Measurements from ENCODE around the gene MRPS2. TPM values are rescaled to one million over a fixed set of nuclear protein-coding genes. Genes with fewer than 3 reads are reported as not detected.

MRPS2 gene
- total RNA-seq, 3 donors from 2014 or later (not counting 1 experiment from before 2014, with no cell fraction given), result 15.6 to 26.7 (median 24.7) TPM

DNA sequence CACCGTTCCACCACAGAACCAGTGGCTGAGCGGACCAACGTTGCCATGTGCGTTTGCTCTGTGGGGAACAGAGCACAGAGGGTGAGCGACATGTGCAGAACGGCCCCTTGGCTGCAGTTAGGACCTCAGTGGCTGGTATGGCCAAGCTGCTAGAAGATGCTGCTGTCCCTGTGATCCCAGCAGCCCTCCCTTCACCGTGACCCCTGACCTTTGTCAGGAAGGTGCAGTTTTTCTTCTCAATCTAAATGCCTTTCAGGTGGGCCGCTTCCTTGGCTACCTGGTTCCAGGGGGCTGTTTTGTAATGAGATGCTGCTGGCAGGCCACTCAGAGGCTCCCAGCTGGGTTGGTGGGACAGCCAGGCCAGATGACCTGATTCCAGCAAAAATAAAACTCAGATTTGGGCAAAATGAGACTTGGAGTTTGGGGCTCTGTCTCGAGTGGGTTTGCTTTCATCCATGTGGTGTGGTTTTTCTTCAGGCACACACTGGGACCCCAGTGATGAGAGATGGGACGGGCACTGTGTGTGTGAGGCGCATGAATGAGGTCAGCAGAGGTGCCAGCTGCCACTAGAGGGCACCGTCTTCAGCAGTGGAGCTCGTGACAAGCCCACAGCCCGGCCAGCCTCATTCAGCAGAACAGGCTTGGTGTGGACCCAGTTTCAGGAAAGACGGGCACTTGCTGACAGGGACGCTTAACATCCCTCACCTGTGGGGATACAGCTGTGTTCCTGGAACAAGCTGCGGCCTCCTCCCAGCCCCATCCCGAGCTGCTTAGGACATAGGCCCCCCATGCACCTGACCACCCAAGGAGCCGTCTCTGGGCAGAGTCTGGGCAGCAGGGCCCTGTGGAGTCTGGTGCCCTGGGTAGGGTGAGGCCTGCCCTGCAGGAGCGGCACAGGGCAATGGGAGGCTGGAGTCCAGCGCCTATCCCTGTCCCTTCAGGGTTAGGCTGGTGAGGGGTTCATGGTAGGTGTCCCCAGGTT is 4.1 kb downstream of the MRPS2 start:
- H3K27me3 ChIP-seq (ENCODE audit: control insufficient read depth, insufficient read depth, low read length), result no peaks in the 10 kb centered on the region
- H3K9me3 ChIP-seq (ENCODE audit: control insufficient read depth, insufficient read depth, low read length), result no peaks in the 10 kb centered on the region
- Mint-ChIP-seq H3K4me3 (no peak overlapping the region), H3K9me3 (peaks cover 4 to 5% of the 10 kb centered on the region in 2 donors), H3K27ac (no peak overlapping the region), H3K36me3 (peaks cover 10% of the 10 kb centered on the region), H3K27me3 (ENCODE audit: low read depth in 2 of 2) (no peaks in the 10 kb centered on the region), H3K4me1 (peaks cover 12 to 28% of the 10 kb centered on the region in 2 donors)
- ATAC-seq (peak in 2 of 3 donors; percentile 18 to 24), DNase-seq (peak; percentile 39 to 73)
- peak; percentile 56 for TF ChIP-seq CTCF (IDR thresholded peaks at IDR 0.05)
- H3K4me3 ChIP-seq (ENCODE audit: low read length), result no peak overlapping the region
- WGBS (ENCODE audit: insufficient coverage), result 72% methylated on average over 21 of the region's 21 CpGs
- peaks cover 10% of the 10 kb centered on the region for H3K36me3 ChIP-seq (ENCODE audit: control insufficient read depth, insufficient read depth, low read length)
- H3K4me1 ChIP-seq (ENCODE audit: control insufficient read depth, insufficient read depth, low read length), result peaks cover 21% of the 10 kb centered on the region
- intact Hi-C loops (cut with micrococcal nuclease), result no loop called here
- H3K27ac ChIP-seq (ENCODE audit: low read length), result no peak overlapping the region

- 96% methylated on average over 24 of the region's 24 CpGs for WGBS (ENCODE audit: insufficient coverage)
- peaks cover 15% of the 10 kb centered on the region for H3K4me1 ChIP-seq (ENCODE audit: control insufficient read depth, insufficient read depth, low read length)
- H3K4me3 ChIP-seq (ENCODE audit: low read length), result no peak overlapping the region
- Mint-ChIP-seq H3K4me3 (no peak overlapping the region), H3K27me3 (ENCODE audit: low read depth in 2 of 2) (no peaks in the 10 kb centered on the region), H3K27ac (no peak overlapping the region), H3K9me3 (peaks cover 4 to 5% of the 10 kb centered on the region in 2 donors), H3K4me1 (peaks cover 10 to 23% of the 10 kb centered on the region in 2 donors), H3K36me3 (peaks cover 10% of the 10 kb centered on the region)
- intact Hi-C loops (cut with micrococcal nuclease), result no loop called here
- no peak for DNase-seq
- no peaks in the 10 kb centered on the region for H3K9me3 ChIP-seq (ENCODE audit: control insufficient read depth, insufficient read depth, low read length)
- H3K36me3 ChIP-seq (ENCODE audit: control insufficient read depth, insufficient read depth, low read length), result peaks cover 10% of the 10 kb centered on the region
- H3K27ac ChIP-seq (ENCODE audit: low read length), result no peak overlapping the region
- no peak for TF ChIP-seq CTCF (IDR thresholded peaks at IDR 0.05)
- ATAC-seq, result no peak
- H3K27me3 ChIP-seq (ENCODE audit: control insufficient read depth, insufficient read depth, low read length), result no peaks in the 10 kb centered on the region
These were observed 5.1 kb downstream of the MRPS2 start for GRCh38 chr9:135505406-135506187.

DNA sequence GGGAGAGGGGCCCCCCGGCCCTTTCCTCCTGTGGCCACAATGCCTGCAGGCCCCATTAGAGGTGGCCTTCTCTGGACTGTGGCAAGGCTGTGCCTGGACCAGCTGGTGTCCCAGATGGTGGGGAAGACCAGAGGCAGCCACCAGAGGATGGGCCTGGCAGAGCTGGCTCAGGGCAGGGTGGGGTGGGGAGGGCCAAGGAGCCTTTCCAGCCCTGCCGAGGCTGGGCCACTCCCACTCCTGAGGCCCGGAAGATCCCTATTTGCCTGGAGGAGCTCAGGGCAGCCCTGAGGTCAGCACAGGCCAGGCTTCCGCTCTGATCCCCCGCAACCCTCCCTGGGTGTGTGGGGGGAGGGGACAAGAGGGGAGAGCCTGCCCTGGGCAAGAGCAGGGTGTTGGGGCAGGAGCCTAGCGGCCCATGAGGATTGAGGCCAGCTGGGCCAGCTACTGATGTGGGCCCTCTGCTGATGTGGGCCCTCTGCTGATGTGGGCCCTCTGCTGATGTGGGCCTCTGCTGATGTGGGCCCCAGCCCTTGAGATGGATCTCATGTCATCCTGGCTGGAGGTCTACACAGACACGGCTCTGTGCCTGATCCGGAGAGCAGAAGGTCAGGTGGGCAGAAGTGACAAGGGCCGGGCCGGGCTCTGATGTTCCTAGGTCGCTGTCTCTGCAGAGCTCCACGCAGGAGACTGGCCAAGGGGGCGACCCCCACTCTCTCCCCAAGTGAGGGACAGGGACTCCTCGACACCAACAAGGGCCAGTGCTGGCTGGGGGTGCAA is 6.0 kb downstream of the MRPS2 start:
- H3K4me3 Mint-ChIP-seq, result no peak overlapping the region

More for the DNA sequence above, 6.0 kb downstream of the MRPS2 start:
- H3K36me3 ChIP-seq (ENCODE audit: control insufficient read depth, insufficient read depth, low read length), result peaks cover 10% of the 10 kb centered on the region
- TF ChIP-seq CTCF (IDR thresholded peaks at IDR 0.05), result no peak
- 91% methylated on average over 14 of the region's 14 CpGs for WGBS (ENCODE audit: insufficient coverage)
- Mint-ChIP-seq H3K27ac (no peak overlapping the region), H3K4me1 (peaks cover 14 to 20% of the 10 kb centered on the region in 2 donors), H3K9me3 (peaks cover 4 to 5% of the 10 kb centered on the region in 2 donors), H3K36me3 (peaks cover 10% of the 10 kb centered on the region), H3K27me3 (ENCODE audit: low read depth in 2 of 2) (no peaks in the 10 kb centered on the region)
- H3K4me3 ChIP-seq (ENCODE audit: low read length), result no peak overlapping the region
- intact Hi-C loops (cut with micrococcal nuclease), result no loop called here
- DNase-seq (no peak), ATAC-seq (no peak)
- peaks cover 9% of the 10 kb centered on the region for H3K4me1 ChIP-seq (ENCODE audit: control insufficient read depth, insufficient read depth, low read length)
- H3K9me3 ChIP-seq (ENCODE audit: control insufficient read depth, insufficient read depth, low read length), result no peaks in the 10 kb centered on the region
- H3K27me3 ChIP-seq (ENCODE audit: control insufficient read depth, insufficient read depth, low read length), result no peaks in the 10 kb centered on the region
- H3K27ac ChIP-seq (ENCODE audit: low read length), result no peak overlapping the region

Data from natural killer cell (primary cell).